Choroid plexus epithelial cell (primary cell): ENCODE data around the gene MNX1.

ENCODE experiments used
- DNase-seq: peaks from one replicate; pipeline ENCODE4 v3.0.0-alpha.2; 2010; ENCODE audit warnings: low read depth
- H3K4me3 ChIP-seq: 2 replicates; pipeline ENCODE4 v1.5.1; 2011; ENCODE audit warnings: low read depth, mild to moderate bottlenecking, control low read depth, low read length, moderate library complexity
- TF ChIP-seq, protein P1 (sequence below): conservative IDR thresholded peaks from 2 replicates; pipeline ENCODE4 v1.5.1; 2011; ENCODE audit warnings: low read depth, mild to moderate bottlenecking, control low read depth, inconsistent platforms, low read length, moderate library complexity

MNX1 gene

DNA sequence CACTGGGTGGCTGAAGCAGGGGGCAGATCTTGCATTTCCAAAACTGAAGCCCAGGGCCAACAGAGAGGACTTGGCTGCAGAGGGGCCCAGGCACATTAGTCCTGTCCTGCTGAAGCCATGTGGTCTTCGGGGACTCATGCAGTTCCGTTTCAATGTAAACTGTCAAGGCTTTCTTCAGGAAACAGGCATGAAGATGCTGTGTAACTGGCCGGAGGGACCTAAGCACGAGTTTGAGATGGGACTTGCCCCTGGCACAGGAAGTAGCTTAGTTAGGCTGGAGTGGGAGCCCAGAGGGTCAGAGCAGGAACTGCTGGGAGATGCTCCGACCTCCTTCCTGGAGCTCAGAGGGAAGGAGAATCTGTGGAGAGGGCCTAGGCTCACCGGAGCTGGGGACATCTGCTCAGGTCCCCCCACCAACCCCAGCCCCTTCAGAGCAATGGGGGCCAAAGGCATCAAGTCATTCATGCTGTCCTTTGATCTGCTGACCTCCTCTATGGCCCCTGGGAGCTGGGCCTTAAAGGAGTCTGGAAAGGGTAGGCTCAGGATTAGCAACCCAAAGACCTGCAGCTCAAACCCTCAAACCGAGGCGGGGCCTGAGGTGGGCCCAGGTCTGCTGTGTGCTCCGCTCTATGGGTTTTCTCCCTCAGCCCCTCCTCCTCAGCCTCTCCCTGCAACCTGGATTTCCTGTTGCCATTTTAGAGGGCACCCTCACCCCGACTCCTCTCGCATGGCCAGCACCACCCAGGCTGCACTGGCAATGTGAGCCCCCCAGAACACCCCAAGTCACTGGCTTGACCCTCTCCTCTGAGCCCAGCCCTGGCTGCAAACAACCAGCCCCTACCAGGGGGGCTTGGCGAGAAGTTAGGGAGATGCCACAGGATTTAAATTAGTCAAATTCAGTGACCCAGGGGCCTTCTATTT lies 4.4 kb upstream of the MNX1 start:
- H3K4me3 ChIP-seq: no peak overlapping the region
- TF ChIP-seq, protein P1, sequence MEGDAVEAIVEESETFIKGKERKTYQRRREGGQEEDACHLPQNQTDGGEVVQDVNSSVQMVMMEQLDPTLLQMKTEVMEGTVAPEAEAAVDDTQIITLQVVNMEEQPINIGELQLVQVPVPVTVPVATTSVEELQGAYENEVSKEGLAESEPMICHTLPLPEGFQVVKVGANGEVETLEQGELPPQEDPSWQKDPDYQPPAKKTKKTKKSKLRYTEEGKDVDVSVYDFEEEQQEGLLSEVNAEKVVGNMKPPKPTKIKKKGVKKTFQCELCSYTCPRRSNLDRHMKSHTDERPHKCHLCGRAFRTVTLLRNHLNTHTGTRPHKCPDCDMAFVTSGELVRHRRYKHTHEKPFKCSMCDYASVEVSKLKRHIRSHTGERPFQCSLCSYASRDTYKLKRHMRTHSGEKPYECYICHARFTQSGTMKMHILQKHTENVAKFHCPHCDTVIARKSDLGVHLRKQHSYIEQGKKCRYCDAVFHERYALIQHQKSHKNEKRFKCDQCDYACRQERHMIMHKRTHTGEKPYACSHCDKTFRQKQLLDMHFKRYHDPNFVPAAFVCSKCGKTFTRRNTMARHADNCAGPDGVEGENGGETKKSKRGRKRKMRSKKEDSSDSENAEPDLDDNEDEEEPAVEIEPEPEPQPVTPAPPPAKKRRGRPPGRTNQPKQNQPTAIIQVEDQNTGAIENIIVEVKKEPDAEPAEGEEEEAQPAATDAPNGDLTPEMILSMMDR: no peak
- no peak for DNase-seq

DNA sequence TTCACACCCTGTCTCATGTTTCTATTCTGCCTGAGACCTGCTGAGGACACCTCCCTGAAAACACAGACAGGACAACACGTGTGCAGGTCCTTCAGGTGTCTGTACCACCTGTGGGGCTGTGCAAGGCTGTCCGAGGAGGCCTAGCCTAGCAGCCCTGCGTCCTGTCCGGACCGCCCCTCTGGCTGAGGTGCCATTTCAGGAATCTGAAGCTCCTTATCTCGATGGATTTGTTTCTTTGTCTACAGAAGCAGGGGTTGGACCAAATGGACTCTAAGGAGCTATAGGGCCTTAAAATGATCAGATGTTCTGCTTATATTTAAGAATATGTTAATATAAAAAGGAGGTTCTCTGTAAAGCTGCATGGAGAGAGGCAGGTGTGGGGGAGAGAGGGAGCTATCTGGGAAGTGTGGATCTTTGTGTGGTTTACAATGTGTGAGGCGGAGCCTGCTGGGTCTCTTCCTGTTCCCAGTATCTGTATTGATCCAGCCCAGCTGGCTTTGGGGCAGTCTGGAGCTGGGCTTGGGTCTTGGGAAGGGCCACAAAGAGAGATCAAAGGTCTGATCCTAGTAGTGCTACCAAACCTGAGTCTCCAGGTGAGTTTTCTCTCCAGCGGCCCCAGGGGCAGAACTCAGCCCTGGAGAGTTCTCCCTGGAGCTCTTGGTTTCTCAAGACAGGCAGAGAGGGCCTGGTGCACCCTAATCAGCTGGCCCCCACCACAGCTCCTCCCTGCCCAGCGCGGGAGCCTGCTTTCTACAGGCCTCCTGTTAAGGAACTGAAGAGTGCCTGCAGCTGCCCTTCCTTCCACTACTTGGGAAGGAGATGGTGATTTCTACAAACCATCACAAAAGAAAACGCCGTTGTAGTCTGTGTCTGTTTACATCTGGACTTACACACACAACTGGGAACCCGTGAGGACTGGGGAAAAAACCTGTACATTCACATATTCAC lies 3.4 kb upstream of the MNX1 start:
- TF ChIP-seq, protein P1: no peak
- H3K4me3 ChIP-seq: no peak overlapping the region
- no peak for DNase-seq

DNA sequence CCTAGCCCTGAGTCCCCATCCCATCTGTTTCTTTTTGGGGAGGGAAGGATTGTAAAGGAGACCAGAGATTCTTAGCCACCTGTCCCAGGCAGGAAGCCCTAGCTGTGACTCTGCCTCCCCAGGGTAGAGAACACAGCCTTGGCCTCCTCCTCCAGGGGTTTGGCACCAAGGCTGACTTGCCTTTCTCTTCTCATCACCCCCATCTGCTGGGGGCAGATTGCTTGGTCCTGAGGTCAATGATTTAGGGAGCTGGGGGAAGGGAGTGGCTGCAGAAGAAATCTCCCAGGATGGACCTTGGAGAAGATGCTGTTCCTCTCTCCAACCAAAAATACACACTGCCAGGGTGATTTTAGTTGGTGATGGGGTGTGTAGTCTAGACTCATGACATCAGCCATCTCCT lies 2.6 kb upstream of the MNX1 start:
- H3K4me3 ChIP-seq: no peak overlapping the region
- DNase-seq: no peak
- TF ChIP-seq, protein P1: no peak

DNA sequence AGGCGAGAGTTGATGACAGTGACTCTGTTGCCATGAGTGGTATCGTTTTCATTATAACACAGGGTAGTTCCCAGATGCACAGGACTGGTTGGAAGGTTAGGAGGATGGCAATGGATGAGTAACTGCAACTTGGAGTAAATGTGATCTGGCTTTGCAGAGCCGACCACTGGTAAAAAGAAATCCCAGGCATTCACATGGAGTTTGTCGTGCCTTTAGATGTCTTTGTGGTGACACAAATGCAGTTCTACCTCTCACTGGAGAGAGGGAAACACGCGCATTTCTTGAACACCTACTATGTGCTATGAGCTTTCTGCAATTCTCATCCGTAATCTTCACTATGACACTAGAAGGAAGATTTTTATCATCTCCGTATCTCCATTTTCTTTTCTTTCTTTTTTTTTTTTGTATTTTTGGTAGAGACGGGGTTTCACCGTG lies 1.7 kb upstream of the MNX1 start:
- TF ChIP-seq, protein P1: no peak
- no peak for DNase-seq
- H3K4me3 ChIP-seq: no peak overlapping the region

DNA sequence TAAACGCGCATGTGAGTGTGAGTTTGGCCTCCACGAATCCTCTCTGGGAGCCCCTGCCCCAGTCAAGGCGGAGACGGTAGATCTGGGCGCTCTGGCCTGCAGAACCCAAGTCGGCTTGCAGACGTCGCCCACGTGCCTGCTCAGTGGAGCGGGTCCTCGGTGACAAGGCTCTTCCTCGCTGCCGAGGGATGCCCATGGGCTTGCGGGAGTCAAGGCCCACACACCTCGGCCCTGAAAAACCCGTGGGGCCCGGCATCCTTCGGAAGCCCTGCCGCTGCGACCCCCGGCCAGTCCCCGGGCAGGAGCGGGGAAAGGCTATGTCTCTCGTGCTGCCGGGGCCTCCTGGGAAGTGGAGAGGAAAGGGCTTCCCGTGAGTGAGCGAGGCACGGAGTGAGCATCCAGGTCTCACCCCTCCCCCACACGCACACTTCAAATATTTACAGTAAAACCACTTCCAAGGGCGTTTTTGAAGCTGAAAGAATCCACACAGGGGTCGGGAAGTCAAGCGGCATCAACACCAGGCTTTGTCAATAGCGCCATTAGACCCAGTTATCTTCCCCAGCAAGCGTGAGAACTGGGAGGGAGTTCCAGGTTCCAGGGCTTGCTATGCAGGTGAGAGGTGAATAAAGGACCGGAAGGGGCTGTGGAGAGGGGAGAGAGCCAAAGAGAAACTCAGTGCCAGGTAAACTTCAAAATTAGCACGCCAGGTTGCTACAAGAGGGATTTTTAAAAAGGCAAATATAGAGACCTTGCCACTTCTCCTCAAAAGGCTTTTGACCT lies 1.1 kb upstream of the MNX1 start:
- DNase-seq: no peak
- TF ChIP-seq, protein P1: no peak
- H3K4me3 ChIP-seq: no peak overlapping the region

DNA sequence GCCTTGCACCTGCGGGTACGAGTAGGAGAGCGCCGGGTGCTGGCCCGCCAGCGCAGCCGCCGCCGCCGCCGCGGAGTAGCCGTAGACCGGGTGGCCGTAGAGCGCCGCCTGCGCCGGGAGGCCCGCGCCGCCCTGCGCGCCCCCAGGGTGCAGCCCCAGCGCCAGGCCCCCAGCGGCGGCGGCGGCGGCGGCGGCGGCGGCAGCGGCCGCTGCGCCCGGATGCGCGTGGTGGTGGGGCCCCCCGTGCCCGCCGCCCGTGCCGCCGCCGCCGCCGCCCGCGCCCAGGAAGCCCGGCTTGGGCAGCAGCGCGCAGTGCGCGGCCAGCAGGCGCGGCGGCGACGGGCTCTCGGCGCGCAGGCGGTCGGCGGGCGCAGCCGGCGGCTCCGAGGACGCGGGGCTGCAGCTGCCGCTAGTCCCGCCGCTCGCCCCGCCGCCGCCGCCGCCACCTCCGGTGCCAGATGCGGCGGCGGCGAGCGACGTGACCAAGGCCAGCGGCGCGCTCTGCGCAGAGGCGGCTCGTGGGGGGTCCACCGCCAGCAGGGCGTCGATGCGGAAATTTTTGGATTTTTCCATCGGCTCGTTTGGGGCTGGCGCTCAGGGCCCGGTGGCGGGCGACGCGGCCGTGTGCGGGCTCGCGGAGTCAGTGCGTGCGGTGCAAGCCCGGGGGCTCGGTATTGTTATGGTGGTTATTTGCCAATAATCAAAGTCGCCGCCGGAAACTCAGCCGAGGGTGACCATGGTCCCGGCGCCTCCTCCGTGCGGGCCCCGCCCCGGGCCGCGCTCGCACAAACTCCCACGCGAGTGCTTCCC lies 480 bp downstream of the MNX1 start:
- DNase-seq: no peak
- H3K4me3 ChIP-seq: no peak overlapping the region
- TF ChIP-seq, protein P1: no peak
